ENCODE measurements around the gene ARHGEF10L.

ARHGEF10L gene

DNA sequence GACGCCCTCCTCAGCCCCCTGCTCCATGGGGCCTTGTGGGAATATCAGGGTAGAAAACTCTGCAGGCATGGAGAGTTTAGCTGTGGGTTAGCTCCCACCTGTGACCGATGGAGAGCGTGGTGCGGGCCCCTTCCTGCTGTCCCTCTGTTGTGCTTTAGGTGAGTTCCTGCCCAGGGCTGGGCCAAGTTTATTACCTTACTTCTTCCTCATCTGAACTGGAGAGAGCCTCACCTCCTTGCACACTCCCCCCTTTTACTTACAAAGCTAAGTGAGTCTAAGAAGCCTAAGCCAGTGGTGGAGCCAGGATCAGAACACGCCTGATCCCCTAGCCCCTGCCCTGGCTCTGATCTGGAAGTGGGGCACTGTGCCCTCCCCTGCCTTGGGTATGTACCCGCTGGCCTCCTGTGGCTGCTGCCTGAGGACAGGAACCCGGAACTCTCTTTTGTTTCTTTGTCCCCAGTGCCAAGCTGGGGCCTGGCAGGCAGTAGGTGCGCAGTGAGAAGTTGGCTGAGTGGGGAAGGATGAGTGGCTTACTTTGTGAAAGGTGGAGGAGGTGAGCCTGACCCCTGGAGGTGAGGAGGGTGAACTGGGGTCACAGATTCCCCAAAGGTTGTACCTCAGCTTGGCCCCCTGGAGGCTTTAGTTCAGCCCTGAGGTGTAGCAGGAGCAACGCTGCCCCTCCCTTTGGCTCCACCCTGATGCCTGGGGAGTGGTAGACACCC is 32.9 kb downstream of the ARHGEF10L start:
- peaks cover 25% of the 10 kb centered on the region for H3K79me2 ChIP-seq (ENCODE audit: control insufficient read depth, insufficient read depth, low read length, unreplicated experiment)
- peaks cover 21% of the 10 kb centered on the region for H3K4me1 ChIP-seq (ENCODE audit: control insufficient read depth, insufficient read depth, low read length, unreplicated experiment)
- no peak overlapping the region for H3K4me3 ChIP-seq (ENCODE audit: low read depth, low read length)
- H2AFZ ChIP-seq (ENCODE audit: low read length, unreplicated experiment), result no peak overlapping the region
- H3K27ac ChIP-seq (ENCODE audit: low read depth, low read length), result no peak overlapping the region
- H3K27me3 ChIP-seq (ENCODE audit: insufficient read depth, low read length), result no peaks in the 10 kb centered on the region
- no peaks in the 10 kb centered on the region for H3K36me3 ChIP-seq (ENCODE audit: insufficient read depth, low read length)

DNA sequence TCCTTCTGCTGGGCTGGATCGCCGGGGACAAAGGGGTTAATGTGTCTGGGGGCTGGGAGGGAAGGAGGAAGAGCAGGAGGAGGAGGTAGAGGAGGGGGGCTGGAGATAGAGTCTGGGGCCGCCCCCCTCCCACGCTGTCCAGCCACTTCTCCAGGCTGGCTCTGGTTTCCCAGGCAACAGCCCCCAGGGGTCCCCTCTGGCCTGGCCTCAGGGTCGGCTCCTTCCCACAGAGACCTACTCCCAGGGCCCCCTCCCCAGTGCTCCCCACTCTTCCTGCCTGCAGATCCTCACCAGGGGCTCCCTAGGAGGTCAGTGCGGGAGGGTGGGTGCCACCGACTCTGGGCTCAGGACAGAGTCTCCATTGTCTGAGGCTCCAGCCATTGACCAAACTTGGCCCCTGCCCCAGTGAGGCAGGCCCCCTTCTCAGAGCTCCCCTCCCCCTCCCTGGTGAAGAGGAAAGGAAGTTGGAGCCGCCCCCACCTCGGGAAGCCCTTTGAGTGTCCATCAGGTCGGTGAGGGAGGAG is 34.1 kb downstream of the ARHGEF10L start:
- H3K27me3 ChIP-seq (ENCODE audit: insufficient read depth, low read length), result no peaks in the 10 kb centered on the region
- H3K36me3 ChIP-seq (ENCODE audit: insufficient read depth, low read length), result no peaks in the 10 kb centered on the region
- no peak overlapping the region for H2AFZ ChIP-seq (ENCODE audit: low read length, unreplicated experiment)
- H3K4me3 ChIP-seq (ENCODE audit: low read depth, low read length), result no peak overlapping the region
- H3K79me2 ChIP-seq (ENCODE audit: control insufficient read depth, insufficient read depth, low read length, unreplicated experiment), result peaks cover 33% of the 10 kb centered on the region
- peaks cover 19% of the 10 kb centered on the region for H3K4me1 ChIP-seq (ENCODE audit: control insufficient read depth, insufficient read depth, low read length, unreplicated experiment)
- H3K27ac ChIP-seq (ENCODE audit: low read depth, low read length), result no peak overlapping the region

DNA sequence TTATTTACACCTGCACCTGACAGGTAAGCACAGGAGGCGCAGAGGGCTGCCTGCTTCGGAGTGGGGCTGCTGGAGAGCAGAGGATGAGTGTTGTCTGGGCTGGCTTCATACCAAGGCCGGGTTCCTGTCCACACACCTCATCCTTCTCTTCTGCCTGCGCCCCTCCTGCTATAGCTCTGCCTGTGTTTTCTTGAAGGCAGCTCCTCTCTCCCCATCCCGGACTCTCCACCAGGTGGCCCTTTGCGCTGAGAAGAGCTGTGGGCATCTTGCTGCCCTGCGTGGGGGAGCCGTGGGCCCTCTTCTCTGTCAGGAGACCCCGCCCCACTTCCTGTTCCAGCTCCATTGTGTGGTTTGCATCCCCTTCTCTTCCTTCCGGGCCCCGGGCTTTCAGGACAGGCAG is 35.0 kb downstream of the ARHGEF10L start:
- Histone ChIP-seq H3K4me1 (ENCODE audit: control insufficient read depth, insufficient read depth, low read length, unreplicated experiment) (peaks cover 9% of the 10 kb centered on the region), H3K27me3 (ENCODE audit: insufficient read depth, low read length) (no peaks in the 10 kb centered on the region), H2AFZ (ENCODE audit: low read length, unreplicated experiment) (no peak overlapping the region), H3K36me3 (ENCODE audit: insufficient read depth, low read length) (no peaks in the 10 kb centered on the region), H3K4me3 (ENCODE audit: low read depth, low read length) (no peak overlapping the region), H3K79me2 (ENCODE audit: control insufficient read depth, insufficient read depth, low read length, unreplicated experiment) (peaks cover 33% of the 10 kb centered on the region), H3K27ac (ENCODE audit: low read depth, low read length) (no peak overlapping the region)

DNA sequence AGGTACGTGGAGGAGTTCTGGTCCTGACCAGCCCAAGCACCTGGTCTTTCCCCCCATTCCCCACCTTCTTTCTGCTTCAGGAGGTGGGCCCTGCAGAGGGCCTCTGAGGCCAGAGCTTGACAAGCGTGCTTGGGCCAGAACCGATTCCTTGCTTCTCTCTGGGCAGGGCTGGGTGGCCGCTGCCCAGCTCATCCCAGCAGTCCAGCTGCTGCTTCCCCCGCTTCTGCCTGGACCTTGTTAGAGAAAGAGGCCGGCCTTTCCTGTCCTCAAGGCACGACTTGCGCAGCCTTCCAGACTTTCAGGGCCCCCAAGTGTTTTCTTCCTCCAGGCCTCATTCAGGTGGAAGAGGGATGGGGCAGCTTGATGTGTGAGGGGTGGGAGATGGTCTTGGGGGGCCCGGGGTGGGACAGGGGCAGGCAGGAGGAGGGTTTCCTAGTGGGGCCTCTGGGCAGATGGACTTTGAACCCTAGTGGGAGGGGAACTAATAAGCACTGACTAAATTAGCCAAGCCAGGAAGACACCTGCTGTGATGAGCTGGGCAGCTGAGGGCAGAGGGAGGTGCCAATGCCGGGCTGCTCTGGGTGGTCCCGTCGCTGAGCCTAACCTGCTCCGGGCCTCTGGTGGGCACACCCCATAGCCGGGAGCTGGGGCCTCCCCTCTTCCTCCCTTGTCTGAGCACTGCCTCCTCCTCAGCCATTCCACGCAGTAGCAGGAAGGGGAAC is 36.5 kb downstream of the ARHGEF10L start:
- no peaks in the 10 kb centered on the region for H3K36me3 ChIP-seq (ENCODE audit: insufficient read depth, low read length)
- no peak overlapping the region for H3K27ac ChIP-seq (ENCODE audit: low read depth, low read length)
- no peaks in the 10 kb centered on the region for H3K27me3 ChIP-seq (ENCODE audit: insufficient read depth, low read length)
- H2AFZ ChIP-seq (ENCODE audit: low read length, unreplicated experiment), result no peak overlapping the region
- H3K4me1 ChIP-seq (ENCODE audit: control insufficient read depth, insufficient read depth, low read length, unreplicated experiment), result no peaks in the 10 kb centered on the region
- H3K4me3 ChIP-seq (ENCODE audit: low read depth, low read length), result no peak overlapping the region
- peaks cover 25% of the 10 kb centered on the region for H3K79me2 ChIP-seq (ENCODE audit: control insufficient read depth, insufficient read depth, low read length, unreplicated experiment)

DNA sequence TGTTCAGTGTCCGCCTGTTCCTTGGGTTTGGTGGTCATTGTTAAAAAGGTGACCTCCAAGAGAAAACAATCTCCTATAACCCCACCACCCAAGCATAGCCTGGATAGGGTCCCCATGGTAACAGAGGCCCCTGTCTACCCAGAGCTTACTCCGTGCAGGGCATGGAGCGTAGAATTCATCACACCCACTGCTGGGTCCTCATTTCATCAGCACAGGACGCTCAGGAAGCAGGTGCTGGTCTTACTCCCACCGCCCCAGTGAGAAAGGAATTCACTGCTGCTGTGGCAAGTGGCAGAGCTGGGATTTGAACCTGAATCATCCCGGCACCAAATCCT is 37.0 kb downstream of the ARHGEF10L start:
- no peaks in the 10 kb centered on the region for H3K4me1 ChIP-seq (ENCODE audit: control insufficient read depth, insufficient read depth, low read length, unreplicated experiment)
- no peaks in the 10 kb centered on the region for H3K36me3 ChIP-seq (ENCODE audit: insufficient read depth, low read length)
- H3K27me3 ChIP-seq (ENCODE audit: insufficient read depth, low read length), result no peaks in the 10 kb centered on the region
- H3K27ac ChIP-seq (ENCODE audit: low read depth, low read length), result no peak overlapping the region
- H3K4me3 ChIP-seq (ENCODE audit: low read depth, low read length), result no peak overlapping the region
- H2AFZ ChIP-seq (ENCODE audit: low read length, unreplicated experiment), result no peak overlapping the region
- H3K79me2 ChIP-seq (ENCODE audit: control insufficient read depth, insufficient read depth, low read length, unreplicated experiment), result peaks cover 22% of the 10 kb centered on the region

DNA sequence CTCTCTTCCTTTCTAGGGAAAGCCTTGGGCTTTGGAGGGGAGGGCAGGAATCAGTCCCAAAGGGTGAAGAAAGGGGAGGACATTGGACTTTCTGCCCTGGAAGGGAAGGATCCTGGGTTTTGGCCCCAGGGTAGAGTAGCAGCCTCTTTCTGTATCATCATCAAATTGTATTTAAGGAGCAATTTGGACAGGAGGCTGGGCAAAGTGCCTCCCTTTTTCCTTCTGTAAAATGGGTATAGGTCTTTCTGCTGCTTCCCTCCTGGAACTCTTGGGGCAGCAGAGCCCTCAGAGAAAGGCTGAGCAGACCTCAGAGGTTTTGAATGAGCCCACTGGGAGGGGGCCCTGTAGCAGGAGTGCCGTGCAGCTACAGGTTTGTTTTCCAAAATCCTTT is 38.4 kb downstream of the ARHGEF10L start:
- H3K4me3 ChIP-seq (ENCODE audit: low read depth, low read length), result no peak overlapping the region
- no peaks in the 10 kb centered on the region for H3K27me3 ChIP-seq (ENCODE audit: insufficient read depth, low read length)
- H2AFZ ChIP-seq (ENCODE audit: low read length, unreplicated experiment), result no peak overlapping the region
- H3K36me3 ChIP-seq (ENCODE audit: insufficient read depth, low read length), result no peaks in the 10 kb centered on the region
- no peak overlapping the region for H3K27ac ChIP-seq (ENCODE audit: low read depth, low read length)
- H3K4me1 ChIP-seq (ENCODE audit: control insufficient read depth, insufficient read depth, low read length, unreplicated experiment), result no peaks in the 10 kb centered on the region
- peaks cover 18% of the 10 kb centered on the region for H3K79me2 ChIP-seq (ENCODE audit: control insufficient read depth, insufficient read depth, low read length, unreplicated experiment)

DNA sequence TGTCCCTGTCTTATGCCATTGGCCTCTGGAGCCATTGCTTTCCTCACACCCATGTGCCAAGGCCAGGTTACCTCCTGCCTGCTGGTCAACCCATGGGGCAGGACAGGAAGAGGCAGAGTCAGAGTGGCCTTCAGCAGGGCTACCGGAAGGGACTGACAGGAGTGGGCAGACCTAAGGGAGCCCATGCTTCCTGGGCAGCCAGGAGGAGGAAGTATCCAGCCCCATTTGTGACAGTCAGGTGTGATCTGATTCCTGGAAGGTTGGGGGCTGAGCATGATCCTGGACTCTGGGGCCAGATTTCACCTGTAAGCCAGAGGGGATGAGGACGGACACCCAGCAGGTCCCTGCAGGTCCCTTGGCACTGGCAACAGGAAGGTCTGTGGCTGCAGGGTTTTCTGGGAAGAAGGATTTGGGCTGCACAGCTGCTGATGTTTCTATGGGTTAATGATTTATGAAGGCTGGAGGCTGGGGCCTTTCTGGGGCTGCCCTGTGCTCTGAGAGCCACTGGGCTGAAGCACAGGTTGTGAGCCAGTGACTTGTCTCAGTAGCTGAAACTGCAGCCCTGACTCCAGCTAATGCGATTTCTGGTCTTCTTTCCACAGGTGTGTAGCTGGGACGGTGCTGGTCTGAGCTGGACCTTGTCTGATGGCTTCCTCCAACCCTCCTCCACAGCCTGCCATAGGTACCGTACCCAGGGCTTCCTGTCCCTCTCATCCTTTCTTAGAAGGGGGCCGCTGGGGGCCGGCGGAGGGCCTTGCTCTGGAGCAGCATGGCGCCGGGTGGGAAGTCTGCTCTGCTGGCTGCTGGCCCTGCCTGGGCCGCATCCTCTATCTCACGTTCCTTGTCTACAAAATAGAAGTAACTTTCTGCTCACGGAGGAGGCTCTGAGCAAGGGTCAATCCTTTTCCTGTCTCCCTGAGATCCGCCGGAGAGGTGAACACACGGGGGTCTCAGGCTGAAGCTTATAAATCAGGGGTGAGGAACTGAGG is 40.7 kb downstream of the ARHGEF10L start:
- Histone ChIP-seq H3K4me1 (ENCODE audit: control insufficient read depth, insufficient read depth, low read length, unreplicated experiment) (peaks cover under 1% of the 10 kb centered on the region), H3K4me3 (ENCODE audit: low read depth, low read length) (no peak overlapping the region), H3K27ac (ENCODE audit: low read depth, low read length) (no peak overlapping the region), H3K79me2 (ENCODE audit: control insufficient read depth, insufficient read depth, low read length, unreplicated experiment) (peaks cover 16% of the 10 kb centered on the region), H3K36me3 (ENCODE audit: insufficient read depth, low read length) (no peaks in the 10 kb centered on the region), H2AFZ (ENCODE audit: low read length, unreplicated experiment) (no peak overlapping the region), H3K27me3 (ENCODE audit: insufficient read depth, low read length) (no peaks in the 10 kb centered on the region)

DNA sequence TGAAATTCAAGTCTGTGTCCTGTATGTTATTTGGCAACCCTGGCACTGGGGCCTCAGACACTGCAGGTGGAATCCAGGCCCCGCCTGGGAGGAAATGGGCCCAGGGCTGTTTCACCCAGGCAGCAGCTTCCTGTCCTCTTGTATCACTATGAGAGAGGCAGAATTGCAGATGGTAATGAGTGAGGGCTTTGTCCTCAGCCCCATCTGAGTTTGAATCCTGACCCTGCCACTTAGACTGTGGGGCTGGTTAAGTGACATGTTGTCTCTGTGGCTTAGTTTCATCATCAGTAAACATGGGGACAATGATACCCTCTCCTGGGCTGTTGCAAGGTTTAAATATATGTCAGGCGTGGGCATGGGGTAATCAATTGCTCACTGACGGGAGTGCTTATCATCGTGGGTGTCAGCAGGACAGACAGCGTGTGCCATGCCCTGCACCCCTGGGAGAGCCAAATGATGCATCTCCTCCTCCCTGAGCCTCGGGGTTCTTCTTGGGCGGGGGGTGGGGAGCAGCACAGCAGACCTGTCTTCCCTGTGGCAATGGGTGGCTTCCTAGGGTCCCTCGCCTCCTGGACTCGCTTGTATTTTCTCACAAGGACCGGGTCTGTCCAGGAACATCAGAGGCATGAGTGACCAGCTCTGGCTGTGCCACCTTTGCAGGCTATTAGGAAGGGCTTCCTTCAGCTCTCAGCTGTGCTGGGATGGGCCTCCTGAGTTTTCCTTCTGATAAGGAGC is 42.1 kb downstream of the ARHGEF10L start:
- Histone ChIP-seq H3K4me1 (ENCODE audit: control insufficient read depth, insufficient read depth, low read length, unreplicated experiment) (peaks cover 13% of the 10 kb centered on the region), H2AFZ (ENCODE audit: low read length, unreplicated experiment) (no peak overlapping the region), H3K4me3 (ENCODE audit: low read depth, low read length) (no peak overlapping the region), H3K27me3 (ENCODE audit: insufficient read depth, low read length) (no peaks in the 10 kb centered on the region), H3K27ac (ENCODE audit: low read depth, low read length) (no peak overlapping the region), H3K79me2 (ENCODE audit: control insufficient read depth, insufficient read depth, low read length, unreplicated experiment) (peaks cover 11% of the 10 kb centered on the region), H3K36me3 (ENCODE audit: insufficient read depth, low read length) (no peaks in the 10 kb centered on the region)

DNA sequence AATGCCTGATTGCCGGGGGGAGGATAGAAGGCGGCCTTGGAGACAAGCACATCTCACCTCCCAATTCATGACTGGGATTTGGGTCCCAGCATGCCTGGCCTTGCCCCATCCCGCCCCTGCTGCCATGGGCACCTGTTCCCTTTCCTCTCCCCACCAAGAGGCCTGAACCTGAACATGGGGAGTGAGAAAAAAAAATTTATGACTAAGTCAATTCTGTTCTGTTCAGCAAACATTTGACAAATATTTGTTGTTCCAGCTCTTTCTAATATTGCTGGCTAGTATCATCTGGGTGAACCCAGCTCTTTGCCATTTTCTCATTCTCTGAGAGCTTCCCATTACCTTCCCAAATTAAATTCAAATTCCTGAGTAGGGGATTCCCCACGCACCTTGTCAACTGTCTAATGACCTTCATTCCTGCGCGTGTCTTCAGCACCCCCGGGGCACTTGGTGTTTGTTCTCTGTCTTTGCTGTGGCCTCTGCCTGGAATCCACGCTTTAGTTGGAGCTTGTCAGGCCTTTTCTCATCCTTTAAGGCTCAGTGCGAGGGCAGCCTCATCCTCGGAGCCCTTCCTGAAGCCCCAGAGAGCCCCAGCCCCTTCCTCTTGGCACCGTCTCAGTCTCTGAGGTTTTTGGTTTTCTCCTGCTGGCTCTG is 42.8 kb downstream of the ARHGEF10L start:
- Histone ChIP-seq H3K27ac (ENCODE audit: low read depth, low read length) (no peak overlapping the region), H3K27me3 (ENCODE audit: insufficient read depth, low read length) (no peaks in the 10 kb centered on the region), H2AFZ (ENCODE audit: low read length, unreplicated experiment) (no peak overlapping the region), H3K79me2 (ENCODE audit: control insufficient read depth, insufficient read depth, low read length, unreplicated experiment) (peaks cover 10% of the 10 kb centered on the region), H3K36me3 (ENCODE audit: insufficient read depth, low read length) (no peaks in the 10 kb centered on the region), H3K4me3 (ENCODE audit: low read depth, low read length) (no peak overlapping the region), H3K4me1 (ENCODE audit: control insufficient read depth, insufficient read depth, low read length, unreplicated experiment) (peaks cover 20% of the 10 kb centered on the region)

Data from ACC112 (cell line).